HG03066 (cell line): ENCODE results near the gene ZP1.

Experiments used
- ATAC-seq: cut with Tn5 transposase; IDR thresholded peaks from one replicate; pipeline ENCODE4 v1.9.1; 2021; ENCODE audit warnings: low read depth; ENCODE audit not compliant: unreplicated experiment

ZP1 gene

DNA sequence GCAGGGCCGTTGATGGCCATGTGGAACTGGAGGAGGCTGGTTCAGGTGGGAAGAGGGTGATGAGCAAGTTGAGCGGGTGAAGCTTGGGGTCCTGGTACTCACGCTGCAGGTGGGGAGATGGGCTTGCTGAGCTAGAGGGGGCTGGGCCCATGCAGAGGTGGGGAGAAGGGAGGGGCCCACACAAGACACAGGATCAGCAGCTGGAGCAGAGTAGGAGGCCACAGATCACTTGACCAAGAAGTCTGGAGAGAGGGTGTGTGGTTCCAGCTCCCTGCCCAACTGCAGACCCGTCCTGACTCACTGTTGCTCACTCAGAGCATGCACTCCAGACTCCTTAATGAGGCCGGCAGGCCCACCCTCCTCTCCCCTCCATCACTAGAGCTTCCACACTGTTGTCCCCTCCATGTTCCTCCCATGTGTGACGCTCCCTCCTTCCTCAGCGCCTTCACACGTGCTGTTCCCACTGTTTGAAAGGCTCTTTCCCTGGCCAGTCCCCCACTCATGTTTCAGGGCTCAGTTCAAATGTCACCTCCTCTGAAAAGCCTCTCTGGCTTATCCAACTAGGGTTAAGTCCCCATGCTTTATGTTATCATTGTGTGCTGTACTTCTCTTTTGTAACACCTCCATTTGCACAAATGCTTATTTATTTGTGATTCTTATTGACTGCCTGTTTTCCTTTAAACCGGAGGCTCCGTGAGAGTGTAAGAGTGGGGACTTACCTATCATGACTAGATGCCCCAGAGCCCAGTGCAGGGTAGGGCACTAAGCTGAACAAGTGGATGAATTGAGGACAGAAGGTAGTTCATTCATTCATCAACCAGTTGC is 23.1 kb upstream of the ZP1 start:
- no peak for ATAC-seq

DNA sequence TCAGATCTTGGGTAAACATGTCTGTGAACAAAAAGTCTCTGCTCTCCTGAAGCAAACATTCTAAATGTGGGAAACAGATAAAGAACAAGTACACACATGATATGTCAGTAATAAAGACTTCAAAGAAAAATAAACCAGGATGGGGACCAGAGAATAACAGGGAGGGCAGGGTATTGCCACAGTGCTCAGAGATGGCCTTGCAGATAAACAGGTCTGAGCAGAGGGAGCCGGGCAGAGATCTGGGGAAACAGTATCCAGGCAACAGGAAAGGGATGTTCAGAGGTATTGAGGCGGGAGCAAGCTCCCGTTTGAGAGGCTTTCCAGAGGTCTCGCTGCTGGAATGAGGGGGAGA is 22.5 kb upstream of the ZP1 start:
- no peak for ATAC-seq

DNA sequence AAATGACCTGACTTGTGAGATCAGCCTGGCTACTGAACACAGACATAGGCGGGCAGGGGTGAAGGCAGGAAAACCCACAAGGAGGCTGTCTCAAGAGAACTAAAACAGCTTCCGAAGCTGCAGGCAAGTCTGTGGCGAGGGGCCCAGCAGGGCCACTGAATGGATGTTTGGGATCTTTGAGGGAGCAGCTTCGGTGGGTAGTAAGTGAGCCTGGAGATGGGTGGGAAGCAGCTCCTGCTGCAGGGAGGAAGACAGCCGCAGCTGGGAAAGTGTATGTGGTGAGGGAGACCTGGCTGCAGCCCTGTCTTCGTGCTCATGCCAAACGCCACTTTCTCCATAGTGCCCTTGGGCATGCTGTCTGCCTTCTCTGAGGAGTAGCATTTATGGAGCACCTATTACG is 22.0 kb upstream of the ZP1 start:
- no peak for ATAC-seq

DNA sequence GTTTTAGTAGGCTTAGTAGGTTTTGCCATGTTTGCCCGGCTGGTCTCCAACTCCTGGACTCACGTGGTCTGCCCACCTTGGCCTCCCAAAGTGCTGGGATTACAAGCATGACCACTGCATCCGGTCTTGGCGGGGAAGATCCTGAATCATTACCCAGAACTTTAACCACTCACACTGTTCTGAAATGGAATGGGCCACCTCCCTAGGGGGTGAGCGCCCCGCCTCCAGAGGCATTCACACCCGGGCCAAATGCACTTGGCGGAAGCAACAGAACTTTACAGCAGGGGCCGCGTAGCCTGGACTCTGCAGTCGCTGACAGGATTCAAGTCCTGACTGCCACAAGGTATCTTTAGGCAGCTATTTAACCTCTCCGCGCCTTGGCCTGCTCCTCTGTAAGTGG is 20.1 kb upstream of the ZP1 start:
- no peak for ATAC-seq

DNA sequence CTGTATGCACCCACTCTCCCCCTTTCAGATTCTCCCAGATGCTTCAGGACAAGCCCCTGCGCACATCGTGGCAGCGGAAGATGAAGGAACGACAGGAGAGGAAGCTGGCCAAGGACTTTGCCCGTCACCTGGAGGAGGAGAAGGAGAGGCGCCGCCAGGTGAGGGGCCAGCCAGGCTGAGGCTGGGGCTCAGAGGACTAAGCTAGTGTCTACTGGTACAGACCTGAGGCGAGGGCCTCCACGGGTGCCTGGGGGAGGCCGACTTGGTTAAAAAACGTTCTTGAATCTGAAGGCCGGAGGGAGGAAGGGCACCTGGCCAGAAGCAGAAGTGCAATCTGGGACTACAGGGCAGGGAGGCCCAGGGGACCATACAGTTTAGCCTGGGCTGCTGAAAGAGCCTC is 19.4 kb upstream of the ZP1 start:
- ATAC-seq: no peak

DNA sequence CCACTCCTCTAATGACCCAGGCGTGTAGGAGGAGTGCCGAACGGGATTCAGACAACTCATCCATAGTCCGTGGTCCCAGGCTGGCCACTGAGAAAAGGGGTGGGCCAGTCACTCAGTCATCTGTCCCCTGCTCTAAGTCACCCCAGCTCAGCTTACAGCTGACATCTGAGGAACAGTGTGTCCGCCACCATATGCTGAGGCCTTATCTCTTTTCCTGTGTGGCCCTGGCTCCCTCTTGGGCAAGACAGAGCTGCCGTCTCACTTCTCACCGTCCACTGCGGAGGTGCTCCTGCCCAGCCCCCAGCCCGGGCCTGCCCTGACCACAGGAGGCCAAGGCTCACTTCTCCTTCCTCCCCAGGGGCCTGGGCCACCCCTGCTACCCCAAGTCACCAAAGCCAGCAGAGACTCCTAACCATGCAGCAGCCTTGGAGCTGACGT is 18.6 kb upstream of the ZP1 start:
- no peak for ATAC-seq

DNA sequence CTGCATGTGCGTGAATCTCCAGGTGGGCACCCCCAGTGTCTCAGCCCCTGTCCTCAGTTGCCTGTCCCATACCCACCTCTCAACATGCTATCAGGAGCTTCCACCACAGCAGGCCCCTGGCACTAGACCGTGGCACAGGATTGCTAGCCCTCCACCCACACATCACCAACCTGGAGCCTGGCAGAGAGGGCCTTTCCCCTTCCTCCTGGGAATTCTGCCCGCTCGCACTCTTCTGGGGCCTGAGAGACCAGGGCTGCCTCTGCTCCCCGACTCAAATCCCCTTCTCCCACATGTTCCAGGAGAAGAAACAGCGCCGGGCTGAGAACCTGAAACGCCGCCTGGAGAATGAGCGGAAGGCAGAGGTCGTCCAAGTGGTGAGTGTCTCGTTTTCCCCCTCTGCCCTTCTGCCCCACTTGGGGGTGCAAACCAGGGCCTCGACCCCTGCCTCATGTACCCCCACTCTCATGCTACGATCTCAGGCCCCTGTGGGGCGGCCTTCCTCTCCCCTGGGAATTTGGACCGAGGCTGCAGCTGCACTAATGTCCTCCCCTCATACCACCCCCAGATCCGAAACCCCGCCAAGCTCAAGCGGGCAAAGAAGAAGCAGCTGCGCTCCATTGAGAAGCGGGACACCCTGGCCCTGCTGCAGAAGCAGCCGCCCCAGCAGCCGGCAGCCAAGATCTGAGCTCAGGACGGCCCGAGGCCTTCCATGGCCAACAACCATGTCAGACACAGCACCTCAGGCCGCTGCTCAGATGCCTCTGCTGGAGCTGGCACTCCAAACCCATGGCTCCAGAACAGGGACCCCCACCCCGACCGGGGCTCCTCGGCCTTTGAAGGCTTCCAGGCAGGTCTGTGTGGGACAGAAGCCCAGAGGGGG is 17.5 kb upstream of the ZP1 start:
- ATAC-seq: no peak

DNA sequence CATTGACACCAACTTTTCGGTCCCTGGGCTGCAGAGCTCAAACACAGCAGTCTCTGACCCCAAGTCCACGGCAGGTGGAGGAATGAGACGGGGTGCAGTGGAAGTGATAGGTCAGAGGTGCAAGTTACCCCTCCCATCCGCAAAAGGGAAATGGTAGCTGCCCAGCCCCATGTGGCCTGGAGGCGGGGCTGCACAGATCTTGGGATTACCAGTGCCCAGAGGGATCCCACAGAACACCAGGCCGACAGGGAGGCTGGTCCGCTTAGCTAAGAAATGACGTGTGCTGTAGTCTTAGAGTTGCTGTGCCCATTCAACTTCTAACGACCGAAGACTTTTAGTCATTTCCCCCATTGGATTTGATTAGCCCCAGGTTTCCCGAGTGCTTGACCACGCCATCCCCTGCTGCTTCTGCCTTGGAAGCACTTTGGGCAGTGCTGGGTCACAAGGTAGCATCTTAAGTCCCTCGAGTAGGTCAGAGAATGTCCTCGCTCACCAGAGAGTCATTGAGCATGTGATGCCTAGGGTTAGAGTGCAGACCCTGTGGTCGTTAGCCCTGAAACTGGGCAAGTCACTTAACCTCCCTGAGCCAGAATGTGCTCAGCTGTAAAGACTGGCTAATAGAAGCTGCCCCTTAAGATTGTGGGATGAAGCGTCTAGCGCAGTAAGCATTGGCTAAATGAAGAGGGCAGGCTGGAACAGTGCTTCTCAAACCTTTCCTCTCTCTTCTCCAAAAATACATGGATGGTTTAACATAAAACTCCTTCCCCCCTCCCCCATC is 15.8 kb upstream of the ZP1 start:
- ATAC-seq: no peak

DNA sequence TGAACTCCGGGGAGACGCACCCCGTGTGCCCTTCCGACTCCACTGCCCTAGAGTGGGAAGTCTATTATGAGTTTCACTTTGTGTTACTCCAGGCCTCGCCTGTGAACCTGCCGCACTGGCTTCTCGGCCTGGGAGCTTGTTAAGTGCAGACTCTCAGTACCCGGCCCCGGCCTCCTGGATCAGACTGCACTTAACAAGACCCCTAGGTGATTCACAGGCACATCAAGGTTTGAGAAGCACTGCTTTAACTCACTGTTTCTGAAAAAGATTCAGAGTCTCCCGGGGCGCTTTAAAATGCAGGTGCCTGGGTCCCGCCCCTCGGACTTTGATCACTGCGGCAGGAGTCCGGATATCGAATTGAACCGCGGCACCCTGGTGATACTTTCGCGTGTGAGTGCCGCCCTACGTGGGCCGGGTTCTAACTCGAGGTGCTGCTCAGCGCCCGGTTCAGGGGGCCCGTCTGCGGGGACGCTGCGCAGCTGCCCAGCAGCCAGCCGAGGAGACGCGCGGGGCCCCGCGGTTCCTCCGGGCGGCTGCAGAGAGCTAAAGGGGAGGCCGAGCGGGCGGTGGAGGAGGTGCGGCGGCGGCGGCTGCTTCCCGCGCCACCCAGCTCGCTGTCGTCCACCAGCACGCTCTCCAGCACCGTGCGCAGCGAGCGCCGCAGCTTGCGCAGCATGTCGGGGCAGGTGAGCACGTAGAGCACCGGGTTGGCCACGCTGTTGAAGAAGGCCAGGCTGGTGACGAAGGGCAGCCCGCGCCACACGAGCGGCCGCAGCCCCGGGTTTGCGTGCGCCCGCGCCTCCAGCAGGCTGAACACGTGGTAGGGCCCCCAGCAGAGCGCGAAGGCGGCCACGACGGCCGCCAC is 15.0 kb upstream of the ZP1 start:
- ATAC-seq: no peak

DNA sequence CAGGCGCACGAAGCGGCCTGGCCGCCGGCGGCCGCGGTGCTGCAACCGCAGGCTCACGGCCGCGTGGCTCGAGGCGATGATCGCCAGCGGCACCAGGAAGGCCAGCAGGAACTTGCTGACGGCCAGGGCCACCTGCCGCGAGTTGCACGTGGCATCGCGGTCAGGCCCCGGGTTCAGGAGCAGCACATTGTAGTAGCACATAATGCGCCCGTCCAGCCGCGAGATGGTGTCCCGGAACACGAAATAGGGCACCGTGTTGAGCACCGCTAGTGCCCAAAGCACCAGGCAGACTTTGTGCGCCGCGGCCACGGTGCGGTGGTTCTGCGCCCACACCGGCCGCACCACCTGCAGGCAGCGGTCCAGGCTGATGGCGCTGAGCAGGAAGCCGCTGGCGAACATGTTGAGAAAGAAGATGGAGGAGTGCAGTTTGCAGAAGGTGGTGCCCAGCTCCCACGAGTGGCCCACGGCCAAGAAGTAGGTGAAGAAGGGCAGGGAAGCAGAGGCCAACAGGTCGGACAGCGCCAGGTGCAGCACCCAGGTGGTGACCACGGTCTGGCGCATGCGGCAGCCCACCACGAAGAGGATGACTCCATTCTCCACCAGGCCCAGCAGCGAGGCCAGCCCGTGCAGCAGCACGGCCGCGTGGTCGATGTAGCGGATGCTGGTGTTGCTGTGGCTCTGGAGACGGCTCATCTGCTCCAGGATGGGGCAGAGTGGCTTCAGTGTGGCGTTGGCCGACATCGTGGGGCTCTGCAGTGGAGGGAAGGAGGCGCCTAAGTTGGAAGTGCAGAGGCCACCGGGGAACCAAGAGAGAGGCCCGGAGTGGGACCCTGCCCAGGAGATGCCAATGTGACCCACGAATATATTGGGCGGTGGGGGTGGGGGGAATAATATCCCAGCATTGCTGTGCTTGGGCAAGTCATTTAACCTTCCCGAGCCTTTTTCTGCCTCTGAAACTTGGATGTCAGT is 14.1 kb upstream of the ZP1 start:
- no peak for ATAC-seq

DNA sequence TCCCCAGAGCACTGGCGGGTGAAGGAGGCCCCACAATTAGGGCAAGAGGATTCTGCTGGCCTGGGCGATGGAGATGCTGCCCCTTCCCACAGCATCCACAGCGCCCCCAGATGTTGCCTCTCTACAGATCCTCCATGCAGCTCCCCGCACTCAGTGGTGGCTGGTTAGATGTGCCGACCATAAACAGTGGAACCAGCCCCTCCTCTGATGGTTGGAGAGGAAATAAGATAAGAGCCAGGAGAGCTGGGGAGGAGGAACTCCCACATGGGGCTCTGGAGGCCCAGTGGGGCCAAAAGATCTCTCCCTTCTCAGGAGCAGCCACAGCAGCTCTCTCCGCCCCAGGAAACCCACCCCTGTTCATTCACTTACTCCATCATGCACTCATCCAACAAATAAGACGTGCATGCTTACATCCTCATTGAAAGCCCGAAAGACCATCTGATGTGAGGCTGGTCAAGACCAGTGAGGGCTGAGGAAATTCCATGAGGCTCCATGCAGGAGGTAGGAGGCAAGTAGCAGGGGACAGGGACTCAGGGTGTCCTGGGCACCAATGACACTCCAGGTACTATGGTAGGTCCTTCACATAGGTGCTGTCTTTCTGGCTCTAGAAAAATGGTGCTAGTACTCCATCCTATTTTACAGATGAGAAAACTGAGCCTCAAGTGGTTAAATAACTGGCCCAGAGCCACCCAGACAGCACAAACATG is 13.0 kb upstream of the ZP1 start:
- no peak for ATAC-seq

DNA sequence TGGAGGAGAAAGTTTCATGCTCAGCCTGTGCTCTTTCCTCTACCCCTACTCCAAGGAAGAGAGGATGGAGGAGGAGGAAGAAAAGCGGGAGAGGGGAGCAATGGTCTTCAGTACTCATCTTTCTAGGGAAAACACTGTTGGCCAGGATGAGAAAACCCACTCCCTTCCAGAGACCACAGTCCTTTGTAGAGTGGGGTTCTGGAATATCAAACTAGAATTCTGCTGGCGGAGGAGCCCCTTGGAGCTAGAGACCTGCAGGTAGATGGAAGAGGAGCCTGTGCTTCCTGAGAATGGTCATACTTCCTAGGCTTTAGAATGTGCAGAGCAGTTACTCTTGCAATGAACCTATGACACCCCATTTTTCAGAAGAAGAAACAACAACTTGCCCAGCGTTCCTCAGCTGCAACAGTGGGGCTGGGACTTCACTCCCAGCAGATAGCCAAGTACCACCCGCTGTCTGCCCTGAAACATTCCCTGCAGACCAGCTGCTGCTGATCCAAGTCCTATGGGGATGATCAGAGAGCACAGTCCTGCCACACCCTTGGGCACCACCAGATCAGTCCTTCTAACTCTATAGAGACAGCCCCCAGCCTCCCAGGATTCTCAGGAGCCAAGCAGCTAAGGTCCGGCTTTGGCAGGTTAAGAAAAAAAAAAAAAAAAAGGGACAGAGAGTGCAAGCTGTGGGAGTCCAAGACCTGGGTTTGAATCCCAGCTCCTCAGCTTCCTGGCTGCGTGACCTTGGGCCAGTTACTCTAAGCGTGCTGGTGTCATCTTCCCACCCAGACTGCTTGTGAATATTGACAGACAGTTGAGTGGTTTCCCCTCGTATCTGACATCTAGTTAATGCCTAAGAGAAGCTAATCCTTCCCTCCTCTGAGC is 12.3 kb upstream of the ZP1 start:
- ATAC-seq: no peak

DNA sequence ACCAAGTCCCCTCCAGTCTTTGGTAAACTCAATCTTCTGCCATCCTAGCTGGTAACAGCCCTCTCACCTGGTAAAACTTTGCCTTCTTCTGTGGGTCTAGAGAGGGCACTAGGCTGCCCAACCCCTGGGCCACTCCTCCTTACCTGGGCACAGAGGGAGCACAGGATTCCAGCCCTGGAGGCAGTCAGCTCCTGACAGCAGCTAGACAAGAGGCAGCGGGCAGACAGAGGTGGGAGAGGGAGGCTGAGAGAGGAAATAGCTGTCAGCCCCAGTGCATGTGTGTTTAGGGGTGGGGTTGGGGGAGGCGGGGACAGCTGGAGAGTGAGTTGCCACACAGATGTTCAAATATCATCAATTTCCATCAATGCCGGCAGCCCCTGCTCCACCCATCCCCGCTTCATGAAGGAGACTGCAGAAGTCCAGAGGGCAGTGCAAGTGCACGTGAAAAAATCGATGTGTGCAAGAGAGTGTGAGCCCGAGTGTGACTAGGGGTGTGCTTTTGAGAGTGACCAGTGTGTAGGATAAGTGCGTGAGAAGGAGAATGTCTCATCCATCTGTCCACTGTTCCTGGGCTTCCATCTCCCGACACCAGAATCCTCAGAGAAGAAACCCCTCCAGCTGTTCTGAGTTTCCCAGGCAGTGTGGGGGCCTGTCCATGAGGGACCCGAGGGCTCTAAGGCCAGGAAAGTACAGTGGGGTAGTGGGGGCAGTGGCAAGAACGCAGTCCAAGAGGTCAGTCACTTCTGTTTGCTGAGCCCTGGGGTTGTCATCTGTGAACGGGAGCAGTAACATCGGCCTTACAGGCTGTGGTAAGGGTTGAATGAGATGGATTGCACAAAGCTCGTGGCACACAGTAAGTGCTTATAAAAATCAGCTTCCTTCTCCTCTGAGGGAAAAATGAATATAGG is 11.4 kb upstream of the ZP1 start, which contains the start of gene PTGDR2:
TSS of gene PTGDR2 (minus strand) at position 225 of the 908 bp plus-strand sequence. CDS start 2,228 bp downstream, outside the sequence.
- no peak for ATAC-seq

DNA sequence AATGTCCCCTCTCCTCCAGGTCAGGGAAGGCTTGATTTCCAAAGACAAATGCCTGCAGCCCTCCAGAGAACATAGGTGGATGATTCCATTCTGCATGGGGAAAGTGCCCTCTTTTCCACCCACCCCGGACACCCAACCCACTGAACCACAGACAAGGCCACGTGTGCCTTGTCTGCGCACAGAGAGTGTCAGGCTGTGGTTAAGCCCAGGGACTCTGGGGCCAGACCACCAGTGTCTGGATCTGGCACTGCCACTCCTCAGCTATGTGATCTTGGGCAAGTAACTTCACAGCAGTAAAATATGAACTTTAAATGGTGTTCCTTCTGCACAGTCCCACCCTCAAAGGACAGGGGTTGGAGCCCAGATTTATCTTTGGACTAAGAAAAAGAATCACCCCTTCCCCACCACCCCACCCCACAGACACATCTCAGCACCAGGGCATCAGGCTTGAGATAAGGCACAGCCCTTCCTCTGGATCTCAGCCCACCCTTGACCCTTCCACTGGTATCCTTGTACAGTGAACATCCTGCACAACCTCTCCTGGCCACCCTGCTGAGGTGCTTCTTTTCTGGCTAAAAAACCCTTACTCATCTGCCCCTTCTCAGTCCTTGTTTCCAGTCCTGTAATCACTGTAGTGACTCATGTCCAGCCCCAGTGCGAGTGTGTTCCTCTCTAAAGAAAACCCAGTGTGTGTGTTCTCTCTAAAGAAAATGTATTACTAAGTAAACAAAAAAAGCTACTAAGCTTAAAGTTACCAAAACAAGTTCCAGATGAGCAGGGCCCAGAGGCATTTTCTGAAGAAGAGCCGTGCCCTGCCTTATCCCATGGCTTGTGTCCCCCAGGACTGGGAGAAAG is 9.7 kb upstream of the ZP1 start:
- no peak for ATAC-seq

DNA sequence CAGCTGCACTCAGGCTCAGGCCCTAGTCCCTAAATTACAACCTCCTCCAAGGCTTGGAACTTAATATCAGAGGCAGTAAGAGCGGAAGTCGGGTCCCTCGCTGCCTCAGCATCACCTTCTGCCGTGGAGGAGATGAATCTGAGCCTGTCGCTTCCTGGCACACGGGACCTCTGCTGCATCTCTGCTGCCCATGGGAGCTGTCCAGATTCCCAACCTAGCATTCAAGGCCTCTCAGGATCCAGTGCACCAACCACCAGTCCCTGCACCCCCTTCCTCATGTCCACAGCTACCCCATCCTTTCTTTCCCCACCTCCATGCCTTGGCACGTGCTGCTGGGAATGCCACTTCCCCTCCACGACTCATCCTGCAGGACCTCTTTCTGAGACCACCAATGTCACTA is 9.1 kb upstream of the ZP1 start:
- no peak for ATAC-seq
